Measurements from ENCODE around the gene PRKAG3.

The PRKAG3 gene

GRCh38 chr2:218828477-218828778 lies 3.2 kb downstream of the PRKAG3 start:
- Histone ChIP-seq H3K36me3 (ENCODE audit: control insufficient read depth, insufficient read depth, low read length) (no peaks in the 10 kb centered on the region), H3K4me3 (ENCODE audit: low read length) (no peak overlapping the region), H3K27me3 (ENCODE audit: control insufficient read depth, insufficient read depth, low read length) (peaks cover 12% of the 10 kb centered on the region), H3K4me1 (ENCODE audit: control insufficient read depth, insufficient read depth, low read length) (no peaks in the 10 kb centered on the region), H3K27ac (ENCODE audit: low read depth, low read length) (no peak overlapping the region), H3K9ac (ENCODE audit: low read length) (no peak overlapping the region)

- Histone ChIP-seq H3K4me1 (ENCODE audit: control insufficient read depth, insufficient read depth, low read length) (no peaks in the 10 kb centered on the region), H3K27me3 (ENCODE audit: control insufficient read depth, insufficient read depth, low read length) (peaks cover 9% of the 10 kb centered on the region), H3K4me3 (ENCODE audit: low read length) (no peak overlapping the region), H3K36me3 (ENCODE audit: control insufficient read depth, insufficient read depth, low read length) (no peaks in the 10 kb centered on the region), H3K27ac (ENCODE audit: low read depth, low read length) (no peak overlapping the region), H3K9ac (ENCODE audit: low read length) (no peak overlapping the region)
These were observed 3.7 kb downstream of the PRKAG3 start for GRCh38 chr2:218827701-218828476.

GRCh38 chr2:218826791-218827190 lies 4.8 kb downstream of the PRKAG3 start:
- Histone ChIP-seq H3K4me3 (ENCODE audit: low read length) (no peak overlapping the region), H3K27ac (ENCODE audit: low read depth, low read length) (no peak overlapping the region), H3K9ac (ENCODE audit: low read length) (no peak overlapping the region), H3K36me3 (ENCODE audit: control insufficient read depth, insufficient read depth, low read length) (no peaks in the 10 kb centered on the region), H3K27me3 (ENCODE audit: control insufficient read depth, insufficient read depth, low read length) (peaks cover 3% of the 10 kb centered on the region), H3K4me1 (ENCODE audit: control insufficient read depth, insufficient read depth, low read length) (no peaks in the 10 kb centered on the region)

- Histone ChIP-seq H3K27me3 (ENCODE audit: control insufficient read depth, insufficient read depth, low read length) (no peaks in the 10 kb centered on the region), H3K36me3 (ENCODE audit: control insufficient read depth, insufficient read depth, low read length) (peaks cover 2% of the 10 kb centered on the region), H3K4me1 (ENCODE audit: control insufficient read depth, insufficient read depth, low read length) (no peaks in the 10 kb centered on the region), H3K9ac (ENCODE audit: low read length) (no peak overlapping the region), H3K27ac (ENCODE audit: low read depth, low read length) (no peak overlapping the region), H3K4me3 (ENCODE audit: low read length) (no peak overlapping the region)
These were observed 7.6 kb downstream of the PRKAG3 start for GRCh38 chr2:218824004-218824403.

GRCh38 chr2:218823196-218823855 lies 8.3 kb downstream of the PRKAG3 start:
- no peak overlapping the region for H3K4me3 ChIP-seq (ENCODE audit: low read length)
- no peaks in the 10 kb centered on the region for H3K27me3 ChIP-seq (ENCODE audit: control insufficient read depth, insufficient read depth, low read length)
- H3K27ac ChIP-seq (ENCODE audit: low read depth, low read length): no peak overlapping the region
- peaks cover 5% of the 10 kb centered on the region for H3K36me3 ChIP-seq (ENCODE audit: control insufficient read depth, insufficient read depth, low read length)
- H3K9ac ChIP-seq (ENCODE audit: low read length): no peak overlapping the region
- H3K4me1 ChIP-seq (ENCODE audit: control insufficient read depth, insufficient read depth, low read length): no peaks in the 10 kb centered on the region

GRCh38 chr2:218822622-218823021 lies 9.0 kb downstream of the PRKAG3 start:
- Histone ChIP-seq H3K36me3 (ENCODE audit: control insufficient read depth, insufficient read depth, low read length) (peaks cover 5% of the 10 kb centered on the region), H3K4me1 (ENCODE audit: control insufficient read depth, insufficient read depth, low read length) (no peaks in the 10 kb centered on the region), H3K9ac (ENCODE audit: low read length) (no peak overlapping the region), H3K27ac (ENCODE audit: low read depth, low read length) (no peak overlapping the region), H3K27me3 (ENCODE audit: control insufficient read depth, insufficient read depth, low read length) (no peaks in the 10 kb centered on the region), H3K4me3 (ENCODE audit: low read length) (no peak overlapping the region)

GRCh38 chr2:218821605-218822211 lies 9.9 kb downstream of the PRKAG3 start:
- H3K9ac ChIP-seq (ENCODE audit: low read length): no peak overlapping the region
- peaks cover 5% of the 10 kb centered on the region for H3K36me3 ChIP-seq (ENCODE audit: control insufficient read depth, insufficient read depth, low read length)
- no peak overlapping the region for H3K4me3 ChIP-seq (ENCODE audit: low read length)
- no peak overlapping the region for H3K27ac ChIP-seq (ENCODE audit: low read depth, low read length)
- H3K4me1 ChIP-seq (ENCODE audit: control insufficient read depth, insufficient read depth, low read length): no peaks in the 10 kb centered on the region
- no peaks in the 10 kb centered on the region for H3K27me3 ChIP-seq (ENCODE audit: control insufficient read depth, insufficient read depth, low read length)

- Histone ChIP-seq H3K4me1 (ENCODE audit: control insufficient read depth, insufficient read depth, low read length) (no peaks in the 10 kb centered on the region), H3K36me3 (ENCODE audit: control insufficient read depth, insufficient read depth, low read length) (peaks cover 5% of the 10 kb centered on the region), H3K27me3 (ENCODE audit: control insufficient read depth, insufficient read depth, low read length) (no peaks in the 10 kb centered on the region), H3K9ac (ENCODE audit: low read length) (no peak overlapping the region), H3K4me3 (ENCODE audit: low read length) (no peak overlapping the region), H3K27ac (ENCODE audit: low read depth, low read length) (no peak overlapping the region)
These were observed 10.7 kb downstream of the PRKAG3 start for GRCh38 chr2:218820746-218821369.

GRCh38 chr2:218819093-218819492 lies 12.5 kb downstream of the PRKAG3 start:
- Histone ChIP-seq H3K9ac (ENCODE audit: low read length) (no peak overlapping the region), H3K4me1 (ENCODE audit: control insufficient read depth, insufficient read depth, low read length) (no peaks in the 10 kb centered on the region), H3K4me3 (ENCODE audit: low read length) (no peak overlapping the region), H3K27me3 (ENCODE audit: control insufficient read depth, insufficient read depth, low read length) (no peaks in the 10 kb centered on the region), H3K27ac (ENCODE audit: low read depth, low read length) (no peak overlapping the region), H3K36me3 (ENCODE audit: control insufficient read depth, insufficient read depth, low read length) (peaks cover 11% of the 10 kb centered on the region)

- no peaks in the 10 kb centered on the region for H3K27me3 ChIP-seq (ENCODE audit: control insufficient read depth, insufficient read depth, low read length)
- no peak overlapping the region for H3K4me3 ChIP-seq (ENCODE audit: low read length)
- peaks cover 27% of the 10 kb centered on the region for H3K36me3 ChIP-seq (ENCODE audit: control insufficient read depth, insufficient read depth, low read length)
- H3K4me1 ChIP-seq (ENCODE audit: control insufficient read depth, insufficient read depth, low read length): no peaks in the 10 kb centered on the region
- H3K9ac ChIP-seq (ENCODE audit: low read length): no peak overlapping the region
- no peak overlapping the region for H3K27ac ChIP-seq (ENCODE audit: low read depth, low read length)
These were observed 15.0 kb downstream of the PRKAG3 start for GRCh38 chr2:218816561-218817011.

- Histone ChIP-seq H3K27ac (ENCODE audit: low read depth, low read length) (no peak overlapping the region), H3K36me3 (ENCODE audit: control insufficient read depth, insufficient read depth, low read length) (peaks cover 27% of the 10 kb centered on the region)
These were observed 16.0 kb downstream of the PRKAG3 start for GRCh38 chr2:218815649-218816048.

GRCh38 chr2:218815244-218815637 lies 16.4 kb downstream of the PRKAG3 start:
- Histone ChIP-seq H3K9ac (ENCODE audit: low read length) (no peak overlapping the region), H3K4me3 (ENCODE audit: low read length) (no peak overlapping the region), H3K27ac (ENCODE audit: low read depth, low read length) (no peak overlapping the region), H3K27me3 (ENCODE audit: control insufficient read depth, insufficient read depth, low read length) (no peaks in the 10 kb centered on the region), H3K4me1 (ENCODE audit: control insufficient read depth, insufficient read depth, low read length) (no peaks in the 10 kb centered on the region), H3K36me3 (ENCODE audit: control insufficient read depth, insufficient read depth, low read length) (peaks cover 27% of the 10 kb centered on the region)

More at GRCh38 chr2:218815649-218816048, 16.0 kb downstream of the PRKAG3 start:
- H3K9ac ChIP-seq (ENCODE audit: low read length): no peak overlapping the region
- H3K27me3 ChIP-seq (ENCODE audit: control insufficient read depth, insufficient read depth, low read length): no peaks in the 10 kb centered on the region
- no peak overlapping the region for H3K4me3 ChIP-seq (ENCODE audit: low read length)
- no peaks in the 10 kb centered on the region for H3K4me1 ChIP-seq (ENCODE audit: control insufficient read depth, insufficient read depth, low read length)

Measured in rectal smooth muscle tissue (tissue), 1 donor.